ENCODE results near the gene SUCLA2.
"Not testable (repeated sequence)": the region's sequence is repeated elsewhere in the genome, so short reads cannot be mapped to it uniquely, and the experiment has no call there.

The SUCLA2 gene

GRCh38 chr13:47955836-47956235, 45.2 kb downstream of the SUCLA2 start:
- no peak overlapping the region for H3K9ac ChIP-seq (ENCODE audit: low read length)
- TF ChIP-seq EZH2 (IDR thresholded peaks at IDR 0.05; ENCODE audit: borderline replicate concordance, low read length) = no peak
- TF ChIP-seq, protein P1, sequence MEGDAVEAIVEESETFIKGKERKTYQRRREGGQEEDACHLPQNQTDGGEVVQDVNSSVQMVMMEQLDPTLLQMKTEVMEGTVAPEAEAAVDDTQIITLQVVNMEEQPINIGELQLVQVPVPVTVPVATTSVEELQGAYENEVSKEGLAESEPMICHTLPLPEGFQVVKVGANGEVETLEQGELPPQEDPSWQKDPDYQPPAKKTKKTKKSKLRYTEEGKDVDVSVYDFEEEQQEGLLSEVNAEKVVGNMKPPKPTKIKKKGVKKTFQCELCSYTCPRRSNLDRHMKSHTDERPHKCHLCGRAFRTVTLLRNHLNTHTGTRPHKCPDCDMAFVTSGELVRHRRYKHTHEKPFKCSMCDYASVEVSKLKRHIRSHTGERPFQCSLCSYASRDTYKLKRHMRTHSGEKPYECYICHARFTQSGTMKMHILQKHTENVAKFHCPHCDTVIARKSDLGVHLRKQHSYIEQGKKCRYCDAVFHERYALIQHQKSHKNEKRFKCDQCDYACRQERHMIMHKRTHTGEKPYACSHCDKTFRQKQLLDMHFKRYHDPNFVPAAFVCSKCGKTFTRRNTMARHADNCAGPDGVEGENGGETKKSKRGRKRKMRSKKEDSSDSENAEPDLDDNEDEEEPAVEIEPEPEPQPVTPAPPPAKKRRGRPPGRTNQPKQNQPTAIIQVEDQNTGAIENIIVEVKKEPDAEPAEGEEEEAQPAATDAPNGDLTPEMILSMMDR (IDR thresholded peaks at IDR 0.05; ENCODE audit: low read length) = no peak
- no peak overlapping the region for H3K4me2 ChIP-seq (ENCODE audit: low read length)
- H4K20me1 ChIP-seq (ENCODE audit: insufficient read depth, low read length) = no peaks in the 10 kb centered on the region
- H3K9me3 ChIP-seq (ENCODE audit: low read length) = peaks cover 21% of the 10 kb centered on the region
- no peak overlapping the region for H3K4me3 ChIP-seq (ENCODE audit: low read depth, low read length, poor library complexity, severe bottlenecking)
- H3K4me1 ChIP-seq (ENCODE audit: insufficient read depth, low read length, severe bottlenecking) = no peaks in the 10 kb centered on the region
- H3K27ac ChIP-seq (ENCODE audit: low read depth, low read length, poor library complexity, severe bottlenecking) = no peak overlapping the region
- H2AFZ ChIP-seq (ENCODE audit: low read length) = no peak overlapping the region
- H3K79me2 ChIP-seq (ENCODE audit: insufficient read depth, low read length) = no peaks in the 10 kb centered on the region
- no peaks in the 10 kb centered on the region for H3K27me3 ChIP-seq (ENCODE audit: insufficient read depth, low read length)
- no peaks in the 10 kb centered on the region for H3F3A ChIP-seq (ENCODE audit: insufficient read depth, low read length)
- no peaks in the 10 kb centered on the region for H3K9me2 ChIP-seq (ENCODE audit: low read depth, low read length)
- H3K36me3 ChIP-seq (ENCODE audit: insufficient read depth, low read length) = peaks cover 70% of the 10 kb centered on the region

GRCh38 chr13:47949799-47950198, 51.3 kb downstream of the SUCLA2 start:
- H3K27ac ChIP-seq (ENCODE audit: low read depth, low read length, poor library complexity, severe bottlenecking) = no peak overlapping the region
- no peak overlapping the region for H2AFZ ChIP-seq (ENCODE audit: low read length)
- H3K9me3 ChIP-seq (ENCODE audit: low read length) = no peaks in the 10 kb centered on the region
- no peaks in the 10 kb centered on the region for H3K79me2 ChIP-seq (ENCODE audit: insufficient read depth, low read length)
- H3K36me3 ChIP-seq (ENCODE audit: insufficient read depth, low read length) = peaks cover 72% of the 10 kb centered on the region
- TF ChIP-seq, protein P1 (IDR thresholded peaks at IDR 0.05; ENCODE audit: low read length) = no peak
- TF ChIP-seq EZH2 (IDR thresholded peaks at IDR 0.05; ENCODE audit: borderline replicate concordance, low read length) = no peak
- H3K4me3 ChIP-seq (ENCODE audit: low read depth, low read length, poor library complexity, severe bottlenecking) = no peak overlapping the region
- no peaks in the 10 kb centered on the region for H4K20me1 ChIP-seq (ENCODE audit: insufficient read depth, low read length)
- H3K4me2 ChIP-seq (ENCODE audit: low read length) = no peak overlapping the region
- H3K9ac ChIP-seq (ENCODE audit: low read length) = no peak overlapping the region
- H3F3A ChIP-seq (ENCODE audit: insufficient read depth, low read length) = no peaks in the 10 kb centered on the region
- no peaks in the 10 kb centered on the region for H3K9me2 ChIP-seq (ENCODE audit: low read depth, low read length)
- H3K4me1 ChIP-seq (ENCODE audit: insufficient read depth, low read length, severe bottlenecking) = no peaks in the 10 kb centered on the region
- H3K27me3 ChIP-seq (ENCODE audit: insufficient read depth, low read length) = no peaks in the 10 kb centered on the region

DNA sequence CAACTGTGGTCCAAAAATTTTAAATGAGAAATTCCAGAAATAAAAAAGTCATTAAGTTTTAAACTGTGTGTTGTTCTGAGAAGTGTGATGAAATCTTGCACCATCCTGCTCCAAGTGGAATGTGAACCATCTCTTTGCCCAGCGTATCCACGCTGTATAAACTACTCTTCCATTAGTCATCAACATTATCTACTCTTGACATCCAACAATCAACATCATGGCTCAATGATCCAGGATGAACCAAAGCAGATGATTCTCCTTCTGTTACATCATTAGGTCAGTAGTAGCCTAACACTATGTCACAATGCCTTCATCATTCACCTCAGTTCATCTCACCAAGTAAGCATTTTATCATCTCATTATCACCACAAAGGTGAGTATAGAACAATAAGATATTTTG, 55.3 kb downstream of the SUCLA2 start:
- no peaks in the 10 kb centered on the region for H3K9me3 ChIP-seq (ENCODE audit: low read length)
- no peaks in the 10 kb centered on the region for H3K4me1 ChIP-seq (ENCODE audit: insufficient read depth, low read length, severe bottlenecking)
- no peak overlapping the region for H3K4me2 ChIP-seq (ENCODE audit: low read length)
- no peaks in the 10 kb centered on the region for H3K9me2 ChIP-seq (ENCODE audit: low read depth, low read length)
- no peaks in the 10 kb centered on the region for H4K20me1 ChIP-seq (ENCODE audit: insufficient read depth, low read length)
- H3K79me2 ChIP-seq (ENCODE audit: insufficient read depth, low read length) = no peaks in the 10 kb centered on the region
- H3K27ac ChIP-seq (ENCODE audit: low read depth, low read length, poor library complexity, severe bottlenecking) = no peak overlapping the region
- TF ChIP-seq EZH2 (IDR thresholded peaks at IDR 0.05; ENCODE audit: borderline replicate concordance, low read length) = no peak
- TF ChIP-seq, protein P1 (IDR thresholded peaks at IDR 0.05; ENCODE audit: low read length) = no peak
- no peaks in the 10 kb centered on the region for H3F3A ChIP-seq (ENCODE audit: insufficient read depth, low read length)
- no peak overlapping the region for H3K4me3 ChIP-seq (ENCODE audit: low read depth, low read length, poor library complexity, severe bottlenecking)
- H2AFZ ChIP-seq (ENCODE audit: low read length) = no peak overlapping the region
- peaks cover 63% of the 10 kb centered on the region for H3K36me3 ChIP-seq (ENCODE audit: insufficient read depth, low read length)
- no peak overlapping the region for H3K9ac ChIP-seq (ENCODE audit: low read length)
- H3K27me3 ChIP-seq (ENCODE audit: insufficient read depth, low read length) = no peaks in the 10 kb centered on the region

- not testable (repeated sequence) for H3K9me3 ChIP-seq (ENCODE audit: low read length); H3K4me3 ChIP-seq (ENCODE audit: low read depth, low read length, poor library complexity, severe bottlenecking); H3K27me3 ChIP-seq (ENCODE audit: insufficient read depth, low read length); H2AFZ ChIP-seq (ENCODE audit: low read length); H3K4me2 ChIP-seq (ENCODE audit: low read length); H3K27ac ChIP-seq (ENCODE audit: low read depth, low read length, poor library complexity, severe bottlenecking); H3K4me1 ChIP-seq (ENCODE audit: insufficient read depth, low read length, severe bottlenecking); H3K9me2 ChIP-seq (ENCODE audit: low read depth, low read length); H3K79me2 ChIP-seq (ENCODE audit: insufficient read depth, low read length); H4K20me1 ChIP-seq (ENCODE audit: insufficient read depth, low read length); H3F3A ChIP-seq (ENCODE audit: insufficient read depth, low read length); H3K9ac ChIP-seq (ENCODE audit: low read length)
- H3K36me3 ChIP-seq (ENCODE audit: insufficient read depth, low read length) = peaks cover 61% of the 10 kb centered on the region
Observed at GRCh38 chr13:47945146-47945545, 55.9 kb downstream of the SUCLA2 start.

Measured in OCI-LY1 (cell line).